Neural progenitor cell (in vitro differentiated cells): ENCODE measurements around the gene SHISAL2A.

Source experiments
- CTCF ChIP-seq: fragments of 200-600 bp; sonication (generic); IDR thresholded peaks from 2 replicates; pipeline ENCODE4 v1.5.1; 2017; ENCODE audit warnings: antibody characterized with exemption, mild to moderate bottlenecking
- EZH2 ChIP-seq: fragments of 200-600 bp; sonication (generic); IDR thresholded peaks from 2 replicates; pipeline ENCODE4 v1.6.1; 2017; ENCODE audit warnings: antibody characterized with exemption, mild to moderate bottlenecking, moderate library complexity

- TF ChIP-seq CTCF (no peak), EZH2 (no peak)
Observed at GRCh38 chr1:52667290-52667689, 34.3 kb downstream of the SHISAL2A start.
